Measurements from ENCODE around the gene ARHGAP44. TPM values are rescaled to one million over a fixed set of nuclear protein-coding genes. Genes with fewer than 3 reads are reported as not detected.

ARHGAP44 gene
- total and polyA plus RNA-seq, 2 of the 13 experiments (the other 11 are each of a cell fraction or from before 2014, with no cell fraction given), result 0.79 to 3.1 TPM

- H2AFZ ChIP-seq (ENCODE audit: low read length), result no peak overlapping the region
- no TSS peak for BruUV-seq (replicated peaks)
- TF ChIP-seq ZSCAN29 (CRISPR knock-in tag; conservative IDR thresholded peaks at IDR 0.05) (no peak), PAWR (CRISPR knock-in tag; IDR thresholded peaks at IDR 0.05; ENCODE audit: borderline replicate concordance) (no peak), ZNF580 (CRISPR knock-in tag; IDR thresholded peaks at IDR 0.05; ENCODE audit: borderline replicate concordance, low read depth) (no peak), GZF1 (CRISPR knock-in tag; IDR thresholded peaks at IDR 0.05) (no peak), PAXIP1 (CRISPR knock-in tag; conservative IDR thresholded peaks at IDR 0.05) (no peak), ZFP36L2 (CRISPR knock-in tag; IDR thresholded peaks at IDR 0.05) (no peak), RBM39 (IDR thresholded peaks at IDR 0.05; ENCODE audit: low read depth, low read length, poor library complexity, severe bottlenecking) (no peak), ZNF205 (CRISPR knock-in tag; IDR thresholded peaks at IDR 0.05) (no peak)
- no peak overlapping the region for H3K4me2 ChIP-seq (ENCODE audit: low read depth, low read length)
- H3K4me1 ChIP-seq (ENCODE audit: insufficient read depth, low read length), result no peaks in the 10 kb centered on the region
- ATAC-seq (no peak), FAIRE-seq (no peak), DNase-seq (ENCODE audit: low spot score) (no peak)
- no peaks in the 10 kb centered on the region; a peak in 1 of 5 replicates for H3K27me3 ChIP-seq (ENCODE audit: control insufficient read depth in 1 of 2, insufficient read depth in 2 of 2, low read length in 2 of 2)
- intact Hi-C loops (cut with micrococcal nuclease; ENCODE audit: unreplicated experiment) (no loop called here), in situ Hi-C loops (cut with HindIII; ENCODE audit: extremely low pct_ligation_motif_present, low pct_unique_long_range_greater_than_20kb) (no loop called here)
- ChIA-PET POLR2A (no interaction called here), CTCF (ENCODE audit: low intra/inter-chr PET ratio, low total read pairs) (no interaction called here)
- H3K36me3 ChIP-seq (replicated peaks in 1 of 2; ENCODE audit: control insufficient read depth in 1 of 2, insufficient read depth in 2 of 2, low read length in 2 of 2), result no peaks in the 10 kb centered on the region
- WGBS (ENCODE audit: low lambda C conversion rate), result 83% methylated on average over 5 of the region's 12 CpGs
- H4K20me1 ChIP-seq (ENCODE audit: insufficient read depth, low read length), result no peaks in the 10 kb centered on the region
- no peaks in the 10 kb centered on the region for H3K79me2 ChIP-seq (ENCODE audit: insufficient read depth, low read length)
- no peaks in the 10 kb centered on the region for H3K9me3 ChIP-seq (ENCODE audit: low read length)
- H3K9ac ChIP-seq (ENCODE audit: insufficient read depth, low read depth, low read length), result no peak overlapping the region
- no peak overlapping the region for H3K27ac ChIP-seq (ENCODE audit: extremely low read length, insufficient read depth, low read length)
- H3K4me3 ChIP-seq (replicated peaks in 1 of 3; ENCODE audit: insufficient read depth in 1 of 3, low read depth in 2 of 3, low read length in 3 of 3), result no peak overlapping the region
These were observed 190.7 kb downstream of the ARHGAP44 start for GRCh38 chr17:12979826-12980500.

Measured in HepG2 (cell line).